Measurements from ENCODE around the gene DYRK4.
A peak's percentile ranks its signal among the peaks of the same experiment; 100 is the strongest.

DYRK4 gene

GRCh38 chr12:4648501-4649357 is 86.7 kb downstream of the DYRK4 start, which contains the start of the genes AKAP3 and NDUFA9:
Gene AKAP3 (minus strand): TSS chr12:4649051. CDS start chr12:4638196, 10,855 bp downstream.
Gene NDUFA9 (plus strand): TSS chr12:4649114. CDS start chr12:4649127, 13 bp downstream.
- Histone ChIP-seq H3K4me3 (ENCODE audit: insufficient read depth, low read length, poor library complexity, severe bottlenecking) (peak within 1 kb of the TSS; percentile 74), H3K9ac (ENCODE audit: low read length) (peak within 1 kb of the TSS; percentile 74), H3K79me2 (ENCODE audit: insufficient read depth, low read length) (peaks cover 47% of the 10 kb centered on the region), H3K4me2 (ENCODE audit: low read depth, low read length, poor library complexity, severe bottlenecking) (peak within 1 kb of the TSS; percentile 89), H3F3A (ENCODE audit: insufficient read depth) (no peaks in the 10 kb centered on the region), H3K27me3 (ENCODE audit: low read length) (no peaks in the 10 kb centered on the region), H3K9me2 (replicated peaks; ENCODE audit: insufficient read depth, low read length) (no peaks in the 10 kb centered on the region), H3K36me3 (ENCODE audit: low read length) (no peaks in the 10 kb centered on the region), H3K27ac (ENCODE audit: low read depth, low read length) (peak within 1 kb of the TSS; percentile 38; the same call in 1 of the 2 replicates), H3K9me3 (ENCODE audit: insufficient read depth, low read length) (no peaks in the 10 kb centered on the region), H2AFZ (ENCODE audit: low read depth, low read length, severe bottlenecking) (peak within 1 kb of the TSS; percentile 95), H4K20me1 (ENCODE audit: low read depth, low read length) (0 out of 2 replicates have a peak, but pooled peaks cover 2% of the 10 kb centered on the region)
- TF ChIP-seq CTCF (IDR thresholded peaks at IDR 0.05; ENCODE audit: insufficient read depth, low read length, poor library complexity, severe bottlenecking) (no peak), EZH2phosphoT487 (conservative IDR thresholded peaks at IDR 0.05; ENCODE audit: low read length) (no peak)

DNA sequence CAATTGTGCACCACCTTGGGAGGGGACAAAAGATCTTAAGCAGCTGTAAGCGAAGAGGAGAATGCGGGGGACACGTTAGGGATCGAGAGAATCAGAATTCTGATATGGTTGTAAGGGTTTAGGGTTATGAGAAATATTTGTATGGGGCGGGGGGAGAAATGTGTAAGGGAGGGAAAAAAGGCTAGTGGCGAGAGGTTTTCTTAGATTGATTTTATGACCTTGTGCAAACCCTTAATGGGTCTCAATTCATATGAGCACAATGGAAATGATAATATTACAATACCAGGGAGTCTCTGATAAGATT is 87.3 kb downstream of the DYRK4 start:
- H3F3A ChIP-seq (ENCODE audit: insufficient read depth) = no peaks in the 10 kb centered on the region
- H3K9ac ChIP-seq (ENCODE audit: low read length) = peak overlapping the region; percentile 74
- H3K79me2 ChIP-seq (ENCODE audit: insufficient read depth, low read length) = peaks cover 50% of the 10 kb centered on the region
- no peaks in the 10 kb centered on the region for H3K9me3 ChIP-seq (ENCODE audit: insufficient read depth, low read length)
- H3K27me3 ChIP-seq (ENCODE audit: low read length) = no peaks in the 10 kb centered on the region
- no peaks in the 10 kb centered on the region for H3K9me2 ChIP-seq (replicated peaks; ENCODE audit: insufficient read depth, low read length)
- TF ChIP-seq EZH2phosphoT487 (conservative IDR thresholded peaks at IDR 0.05; ENCODE audit: low read length) = no peak
- peak overlapping the region; percentile 74 for H3K4me3 ChIP-seq (ENCODE audit: insufficient read depth, low read length, poor library complexity, severe bottlenecking)
- peak overlapping the region; percentile 38; the same call in 1 of the 2 replicates for H3K27ac ChIP-seq (ENCODE audit: low read depth, low read length)
- peaks cover 4% of the 10 kb centered on the region; the same call in 1 of the 2 replicates for H4K20me1 ChIP-seq (ENCODE audit: low read depth, low read length)
- H3K36me3 ChIP-seq (ENCODE audit: low read length) = no peaks in the 10 kb centered on the region
- H2AFZ ChIP-seq (ENCODE audit: low read depth, low read length, severe bottlenecking) = peak overlapping the region; percentile 95
- peak overlapping the region; percentile 89 for H3K4me2 ChIP-seq (ENCODE audit: low read depth, low read length, poor library complexity, severe bottlenecking)

DNA sequence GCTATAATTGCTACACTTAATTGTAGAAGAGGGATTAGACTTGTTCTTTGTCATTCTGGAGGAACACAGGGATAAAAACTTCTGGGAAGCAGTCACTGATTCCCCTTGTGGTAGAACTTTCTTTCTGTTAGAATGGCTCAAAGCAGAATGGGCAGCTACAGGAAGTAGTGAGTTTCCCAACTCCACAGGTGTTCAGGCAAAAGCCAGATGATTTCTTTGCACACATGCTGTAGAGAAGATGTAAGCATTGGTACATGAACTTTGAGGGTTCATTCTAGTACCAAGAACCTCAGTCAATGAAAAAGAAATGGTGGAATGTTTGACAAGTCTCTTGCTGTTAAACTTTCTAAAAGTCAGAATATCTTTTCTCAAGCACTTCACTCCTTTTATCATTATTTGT is 91.2 kb downstream of the DYRK4 start:
- Histone ChIP-seq H3K79me2 (ENCODE audit: insufficient read depth, low read length) (peaks cover 50% of the 10 kb centered on the region), H3K4me2 (ENCODE audit: low read depth, low read length, poor library complexity, severe bottlenecking) (no peak overlapping the region), H3K9ac (ENCODE audit: low read length) (no peak overlapping the region), H3F3A (ENCODE audit: insufficient read depth) (no peaks in the 10 kb centered on the region), H3K27me3 (ENCODE audit: low read length) (no peaks in the 10 kb centered on the region), H3K9me3 (ENCODE audit: insufficient read depth, low read length) (no peaks in the 10 kb centered on the region), H3K27ac (ENCODE audit: low read depth, low read length) (no peak overlapping the region), H4K20me1 (ENCODE audit: low read depth, low read length) (peaks cover 4% of the 10 kb centered on the region; the same call in 1 of the 2 replicates), H2AFZ (ENCODE audit: low read depth, low read length, severe bottlenecking) (no peak overlapping the region), H3K4me3 (ENCODE audit: insufficient read depth, low read length, poor library complexity, severe bottlenecking) (no peak overlapping the region), H3K36me3 (ENCODE audit: low read length) (peaks cover 6% of the 10 kb centered on the region; the same call in 1 of the 2 replicates), H3K9me2 (replicated peaks; ENCODE audit: insufficient read depth, low read length) (no peaks in the 10 kb centered on the region)
- TF ChIP-seq EZH2phosphoT487 (conservative IDR thresholded peaks at IDR 0.05; ENCODE audit: low read length) (no peak), CTCF (IDR thresholded peaks at IDR 0.05; ENCODE audit: insufficient read depth, low read length, poor library complexity, severe bottlenecking) (no peak)

- no peak overlapping the region for H3K4me3 ChIP-seq (ENCODE audit: insufficient read depth, low read length, poor library complexity, severe bottlenecking)
- H3F3A ChIP-seq (ENCODE audit: insufficient read depth) = no peaks in the 10 kb centered on the region
- no peak overlapping the region for H3K27ac ChIP-seq (ENCODE audit: low read depth, low read length)
- no peak overlapping the region for H2AFZ ChIP-seq (ENCODE audit: low read depth, low read length, severe bottlenecking)
- no peaks in the 10 kb centered on the region for H3K9me3 ChIP-seq (ENCODE audit: insufficient read depth, low read length)
- TF ChIP-seq CTCF (IDR thresholded peaks at IDR 0.05; ENCODE audit: insufficient read depth, low read length, poor library complexity, severe bottlenecking) (no peak), EZH2phosphoT487 (conservative IDR thresholded peaks at IDR 0.05; ENCODE audit: low read length) (no peak)
- no peak overlapping the region for H3K4me2 ChIP-seq (ENCODE audit: low read depth, low read length, poor library complexity, severe bottlenecking)
- H3K27me3 ChIP-seq (ENCODE audit: low read length) = no peaks in the 10 kb centered on the region
- peaks cover 4% of the 10 kb centered on the region; the same call in 1 of the 2 replicates for H4K20me1 ChIP-seq (ENCODE audit: low read depth, low read length)
- H3K9ac ChIP-seq (ENCODE audit: low read length) = no peak overlapping the region
- peaks cover 50% of the 10 kb centered on the region for H3K79me2 ChIP-seq (ENCODE audit: insufficient read depth, low read length)
- no peaks in the 10 kb centered on the region for H3K9me2 ChIP-seq (replicated peaks; ENCODE audit: insufficient read depth, low read length)
- peaks cover 6% of the 10 kb centered on the region; the same call in 1 of the 2 replicates for H3K36me3 ChIP-seq (ENCODE audit: low read length)
Measured at GRCh38 chr12:4653691-4654090, 91.7 kb downstream of the DYRK4 start.
